Caco-2 (cell line): ENCODE measurements around the gene SORCS2. TPM values are rescaled to one million over a fixed set of nuclear protein-coding genes. Genes with fewer than 3 reads are reported as not detected.

Experiments used
- BruUV-seq: library from RNA; stranded (reverse); fragments of 400-500 nt; replicated peaks from 2 replicates; lab custom pipeline; 2021; lab: Mats Ljungman, UMichigan
- CTCF ChIA-PET: fragments of 300-600 bp; sonication (Branson Sonifier 250); formaldehyde crosslinking; loops from one replicate; lab custom pipeline; 2022; ENCODE audit warnings: antibody characterized with exemption; lab: Charles Lee
- POLR2A ChIA-PET: fragments of 300-600 bp; sonication (Branson Sonifier 250); formaldehyde crosslinking; loops from one replicate; lab custom pipeline; 2022; ENCODE audit warnings: antibody characterized with exemption; lab: Charles Lee
- DNase-seq, 2 experiments: peaks; one replicate each; pipeline versions ENCODE4 v3.0.0 to v3.0.0-alpha.2; 2020 to 2022
- H3K27me3 ChIP-seq: replicated peaks from 2 replicates; pipeline ENCODE4 v1.6.0; 2011; ENCODE audit warnings: low read length; ENCODE audit not compliant: control insufficient read depth, insufficient read depth
- H3K36me3 ChIP-seq: 2 replicates; pipeline ENCODE4 v1.5.1; 2011; ENCODE audit warnings: low read length; ENCODE audit not compliant: control insufficient read depth, insufficient read depth
- H3K4me1 ChIP-seq: fragments of 250-450 bp; sonication (Bioruptor Pico); 2 replicates; pipeline ENCODE4 v1.5.1; 2020; ENCODE audit warnings: mild to moderate bottlenecking
- H3K4me3 ChIP-seq: 2 replicates; pipeline ENCODE4 v1.5.1; 2011; ENCODE audit warnings: low read depth, mild to moderate bottlenecking, control low read depth, low read length
- H3K9me3 ChIP-seq: fragments of 250-450 bp; sonication (Bioruptor Pico); 2 replicates; pipeline ENCODE4 v1.5.1; 2020; ENCODE audit warnings: mild to moderate bottlenecking, moderate library complexity
- H3K27ac Mint-ChIP-seq: one replicate; pipeline ENCODE4 v1.8.0; 2022; ENCODE audit warnings: mixed read lengths; ENCODE audit not compliant: unreplicated experiment
- H3K27me3 Mint-ChIP-seq: one replicate; pipeline ENCODE4 v1.8.0; 2022; ENCODE audit warnings: mixed read lengths; ENCODE audit not compliant: insufficient read depth, unreplicated experiment
- H3K36me3 Mint-ChIP-seq: one replicate; pipeline ENCODE4 v1.8.0; 2022; ENCODE audit warnings: mild to moderate bottlenecking, mixed read lengths; ENCODE audit not compliant: insufficient read depth, unreplicated experiment
- H3K4me1 Mint-ChIP-seq: one replicate; pipeline ENCODE4 v1.8.0; 2022; ENCODE audit warnings: low read depth, mixed read lengths; ENCODE audit not compliant: unreplicated experiment
- H3K4me3 Mint-ChIP-seq: one replicate; pipeline ENCODE4 v1.8.0; 2022; ENCODE audit warnings: mild to moderate bottlenecking, moderate library complexity, mixed read lengths; ENCODE audit not compliant: unreplicated experiment
- H3K9me3 Mint-ChIP-seq: one replicate; pipeline ENCODE4 v1.8.0; 2022; ENCODE audit warnings: mixed read lengths; ENCODE audit not compliant: unreplicated experiment
- CTCF ChIP-seq, 2 experiments: fragments of 200-600 bp in 1 of 2; IDR thresholded peaks; 1 replicate in 1 of 2; 2 replicates in 1 of 2; pipeline versions ENCODE4 v1.5.1 to v1.8.0; 2011 to 2022; ENCODE audit warnings: antibody characterized with exemption in 1 of 2, control low read depth in 1 of 2, inconsistent platforms in 1 of 2, low read depth in 1 of 2, low read length in 1 of 2, mild to moderate bottlenecking in 1 of 2, moderate library complexity in 1 of 2; ENCODE audit not compliant: insufficient read depth in 1 of 2, severe bottlenecking in 1 of 2, unreplicated experiment in 1 of 2
- intact Hi-C: fragments of 100-400 bp; cut with micrococcal nuclease; formaldehyde crosslinking; loops from one replicate; pipeline ENCODE4 v1.10.0; 2022; ENCODE audit not compliant: unreplicated experiment
- total RNA-seq: library from RNA; stranded (reverse); gene quantifications from 2 replicates; pipeline ENCODE4 v1.2.3, GENCODE V29; 2022

The SORCS2 gene
- total RNA-seq, 1 experiment from 2014 or later = 1.6 TPM

DNA sequence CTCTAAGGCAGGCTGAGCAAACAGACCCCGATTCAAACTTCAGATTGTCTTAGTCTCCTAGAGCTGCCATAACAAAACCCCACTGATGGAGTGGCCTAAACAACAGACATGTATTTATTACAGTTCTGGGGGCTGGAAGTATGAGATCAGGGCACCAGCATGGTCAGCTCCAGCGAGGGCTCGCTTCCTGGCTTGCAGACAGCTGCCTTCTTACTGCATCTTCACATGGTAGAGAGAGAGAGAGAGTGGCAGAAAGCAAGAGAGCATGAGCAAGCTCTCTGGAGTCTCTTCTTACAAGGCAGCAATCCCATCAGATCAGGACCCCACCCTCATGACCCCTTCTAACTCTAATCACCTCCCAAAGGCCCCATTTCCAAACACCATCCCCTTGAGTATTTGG, 22.3 kb upstream of the SORCS2 start:
- CTCF ChIA-PET = interaction anchor here (0.6 kb wide), 1 partner anchor 17 kb away, joined by 11 read pairs; no protein-coding TSS in a partner anchor
- intact Hi-C loops = no loop called here
- BruUV-seq = no TSS peak

DNA sequence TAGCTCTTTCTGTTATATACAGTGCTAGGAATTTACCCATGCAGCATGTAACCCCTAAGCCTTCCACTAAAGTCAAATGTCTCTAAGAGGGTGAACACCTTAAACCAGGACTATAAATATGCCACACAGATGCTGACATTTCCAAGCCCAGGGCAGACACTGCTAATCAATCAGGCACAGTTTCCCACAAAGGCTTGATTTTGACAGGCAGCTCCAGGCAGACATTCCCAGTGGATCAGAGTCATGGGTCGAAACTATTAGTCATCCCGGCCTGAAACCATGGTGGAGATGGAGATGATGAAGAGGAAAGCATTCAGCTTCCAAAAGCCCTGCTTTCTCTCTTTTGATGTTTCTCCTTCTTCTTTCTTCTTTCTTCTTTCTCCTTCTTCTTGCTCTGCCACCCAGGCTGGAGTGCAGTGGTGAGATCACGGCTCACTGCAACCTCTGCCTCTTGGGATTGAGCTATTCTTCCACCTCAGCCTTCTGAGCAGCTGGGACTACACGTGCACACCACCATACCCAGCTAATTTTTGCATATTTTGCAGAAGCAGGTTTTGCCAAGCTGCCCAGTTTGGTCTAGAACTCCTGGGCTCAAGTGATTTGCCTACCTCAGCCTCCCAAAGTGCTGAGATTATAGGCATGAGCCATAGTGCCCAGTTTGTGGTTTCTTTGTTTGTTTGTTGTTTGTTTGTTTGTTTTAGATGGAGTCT, 21.0 kb upstream of the SORCS2 start:
- Mint-ChIP-seq H3K36me3 (no peaks in the 10 kb centered on the region), H3K4me3 (no peak overlapping the region), H3K27me3 (no peaks in the 10 kb centered on the region), H3K4me1 (no peaks in the 10 kb centered on the region), H3K9me3 (no peaks in the 10 kb centered on the region), H3K27ac (no peak overlapping the region)
- intact Hi-C loops = no loop called here
- H3K27me3 ChIP-seq = no peaks in the 10 kb centered on the region
- BruUV-seq = no TSS peak
- DNase-seq = peak in 1 of 2 experiments; percentile 10
- H3K4me1 ChIP-seq = peaks cover 15% of the 10 kb centered on the region
- POLR2A ChIA-PET = no interaction called here
- no peaks in the 10 kb centered on the region for H3K36me3 ChIP-seq
- CTCF ChIA-PET = no interaction called here
- no peak for TF ChIP-seq CTCF (IDR thresholded peaks at IDR 0.05; ENCODE audit: insufficient read depth in 1 of 2, low read depth in 1 of 2, low read length in 1 of 2, severe bottlenecking in 1 of 2, unreplicated experiment in 1 of 2)
- no peak overlapping the region for H3K4me3 ChIP-seq
- H3K9me3 ChIP-seq = no peaks in the 10 kb centered on the region

More for the DNA sequence above, 22.3 kb upstream of the SORCS2 start:
- POLR2A ChIA-PET = no interaction called here
- H3K4me3 ChIP-seq = no peak overlapping the region
- H3K36me3 ChIP-seq = no peaks in the 10 kb centered on the region
- DNase-seq = peak in 1 of 2 experiments; percentile 5
- H3K27ac Mint-ChIP-seq = no peak overlapping the region
- H3K9me3 ChIP-seq = no peaks in the 10 kb centered on the region
- no peaks in the 10 kb centered on the region for H3K4me1 Mint-ChIP-seq
- peaks cover 15% of the 10 kb centered on the region for H3K4me1 ChIP-seq
- no peaks in the 10 kb centered on the region for H3K36me3 Mint-ChIP-seq
- no peaks in the 10 kb centered on the region for H3K27me3 ChIP-seq
- no peaks in the 10 kb centered on the region for H3K27me3 Mint-ChIP-seq
- no peaks in the 10 kb centered on the region for H3K9me3 Mint-ChIP-seq
- no peak overlapping the region for H3K4me3 Mint-ChIP-seq
- no peak for TF ChIP-seq CTCF (IDR thresholded peaks at IDR 0.05; ENCODE audit: insufficient read depth in 1 of 2, low read depth in 1 of 2, low read length in 1 of 2, severe bottlenecking in 1 of 2, unreplicated experiment in 1 of 2)

DNA sequence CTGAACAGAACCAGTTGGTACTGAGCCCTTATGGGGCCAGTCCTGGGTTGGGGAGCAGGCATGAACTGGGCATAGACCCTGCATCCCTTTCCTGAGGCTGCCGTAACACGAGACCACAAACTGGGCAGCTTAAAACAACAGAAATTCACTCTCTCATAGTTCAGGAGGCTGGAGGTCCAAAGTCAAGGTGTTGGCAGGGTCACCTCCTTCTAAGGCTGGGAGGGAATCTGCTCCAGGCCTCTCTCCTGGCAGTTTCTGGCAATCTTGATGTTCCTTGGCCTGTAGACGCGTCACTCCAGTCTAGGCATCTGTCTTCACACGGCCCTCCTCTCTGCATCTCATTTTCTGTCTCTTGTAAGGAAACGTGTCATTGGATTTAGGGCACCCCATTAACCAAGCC, 19.8 kb upstream of the SORCS2 start:
- peak in 1 of 2 experiments; percentile 13 for DNase-seq
- no TSS peak for BruUV-seq
- no peaks in the 10 kb centered on the region for H3K4me1 Mint-ChIP-seq
- H3K36me3 ChIP-seq = no peaks in the 10 kb centered on the region
- no peaks in the 10 kb centered on the region for H3K36me3 Mint-ChIP-seq
- CTCF ChIA-PET = no interaction called here
- no peak for TF ChIP-seq CTCF (IDR thresholded peaks at IDR 0.05; ENCODE audit: insufficient read depth in 1 of 2, low read depth in 1 of 2, low read length in 1 of 2, severe bottlenecking in 1 of 2, unreplicated experiment in 1 of 2)
- H3K4me3 ChIP-seq = no peak overlapping the region
- POLR2A ChIA-PET = no interaction called here
- H3K4me1 ChIP-seq = peaks cover 6% of the 10 kb centered on the region
- H3K27me3 ChIP-seq = no peaks in the 10 kb centered on the region
- H3K9me3 Mint-ChIP-seq = peaks cover 3% of the 10 kb centered on the region
- no peak overlapping the region for H3K27ac Mint-ChIP-seq
- no peaks in the 10 kb centered on the region for H3K9me3 ChIP-seq
- H3K27me3 Mint-ChIP-seq = peaks cover 4% of the 10 kb centered on the region
- intact Hi-C loops = no loop called here
- H3K4me3 Mint-ChIP-seq = no peak overlapping the region
